Endothelial cell of umbilical vein (primary cell): Measurements from ENCODE around the gene BTG2. TPM values are rescaled to one million over a fixed set of nuclear protein-coding genes. Genes with fewer than 3 reads are reported as not detected.

ENCODE experiments used
- BruUV-seq: library from RNA; stranded (reverse); fragments of 400-500 nt; replicated peaks from 2 replicates; lab custom pipeline; 2021; lab: Mats Ljungman, UMichigan
- CTCF ChIA-PET: fragments of 300-600, 350-600 bp; sonication (Branson Sonifier 250); formaldehyde crosslinking; loops from one replicate; lab custom pipeline; 2021; ENCODE audit warnings: antibody characterized with exemption, inconsistent platforms; lab: Charles Lee
- POLR2A ChIA-PET: fragments of 300-600, 350-600 bp; sonication (Branson Sonifier 250); formaldehyde crosslinking; loops from one replicate; lab custom pipeline; 2021; ENCODE audit warnings: antibody characterized with exemption, inconsistent platforms; lab: Charles Lee
- DNase-seq: peaks from one replicate; pipeline ENCODE4 v3.0.0-alpha.2; 2011; ENCODE audit warnings: low read depth, low spot score
- FAIRE-seq: peaks from 2 replicates; lab custom pipeline; 2011; peaks lifted over from hg19 to GRCh38; lab: Jason Lieb, UNC
- H2AFZ ChIP-seq: 2 replicates; pipeline ENCODE4 v1.6.0; 2012; ENCODE audit warnings: low read depth, low read length, control low read depth, inconsistent platforms
- H3K27ac ChIP-seq: 2 replicates; pipeline ENCODE4 v1.5.1; 2011; ENCODE audit warnings: low read depth, mild to moderate bottlenecking, control low read depth, low read length, moderate library complexity; ENCODE audit not compliant: insufficient read depth
- H3K27me3 ChIP-seq, 2 experiments: 2 replicates each; pipeline versions ENCODE4 v1.6.0 to v1.6.1; 2011; ENCODE audit warnings: low read length in 2 of 2, mixed read lengths in 1 of 2; ENCODE audit not compliant: control insufficient read depth in 2 of 2, insufficient read depth in 2 of 2
- H3K36me3 ChIP-seq, 2 experiments: 2 replicates in 1 of 2; 3 replicates in 1 of 2; pipeline ENCODE4 v1.5.1; 2011; ENCODE audit warnings: low read length in 2 of 2, mild to moderate bottlenecking in 1 of 2, moderate library complexity in 1 of 2; ENCODE audit not compliant: control insufficient read depth in 2 of 2, insufficient read depth in 2 of 2; ENCODE audit errors: extremely low read depth in 1 of 2
- H3K4me1 ChIP-seq: 3 replicates; pipeline ENCODE4 v1.5.1; 2011; ENCODE audit warnings: mild to moderate bottlenecking, low read length; ENCODE audit not compliant: control insufficient read depth, insufficient read depth; ENCODE audit errors: extremely low read depth
- H3K4me2 ChIP-seq: 2 replicates; pipeline ENCODE4 v1.6.1; 2011; ENCODE audit warnings: low read length, control low read depth, mixed read lengths; ENCODE audit not compliant: insufficient read depth
- H3K4me3 ChIP-seq, 3 experiments: fragments of 200-600 bp in 1 of 3; sonication (generic), shearing (Covaris generic) in 1 of 3; replicated peaks in 1 of 3; 2 replicates each; pipeline ENCODE4 v1.5.1; 2011 to 2016; ENCODE audit warnings: control low read depth in 3 of 3, low read length in 3 of 3, mild to moderate bottlenecking in 2 of 3, inconsistent platforms in 1 of 3, low read depth in 1 of 3, moderate library complexity in 1 of 3; ENCODE audit not compliant: insufficient read depth in 1 of 3
- H3K79me2 ChIP-seq: 2 replicates; pipeline ENCODE4 v1.6.0; 2012; ENCODE audit warnings: low read length, inconsistent platforms; ENCODE audit not compliant: control insufficient read depth, insufficient read depth
- H3K9ac ChIP-seq: replicated peaks from 2 replicates; pipeline ENCODE3; 2011; ENCODE audit warnings: low read length, control low read depth; ENCODE audit not compliant: insufficient read depth; ENCODE audit errors: extremely low read depth
- H3K9me1 ChIP-seq: replicated peaks from 3 replicates; pipeline ENCODE4 v1.6.0; 2011; ENCODE audit warnings: mild to moderate bottlenecking, low read length; ENCODE audit not compliant: control insufficient read depth, insufficient read depth; ENCODE audit errors: extremely low read depth
- H3K9me3 ChIP-seq: replicated peaks from 2 replicates; pipeline ENCODE4 v1.5.1; 2012; ENCODE audit warnings: low read length, inconsistent platforms; ENCODE audit not compliant: control insufficient read depth, insufficient read depth
- H4K20me1 ChIP-seq: replicated peaks from 2 replicates; pipeline ENCODE3; 2011; ENCODE audit warnings: mild to moderate bottlenecking, low read length; ENCODE audit not compliant: control insufficient read depth, insufficient read depth; ENCODE audit errors: extremely low read depth
- CTCF ChIP-seq, 2 donors: IDR thresholded peaks; 1 replicate in 1 of 2; 2 replicates in 1 of 2; pipeline ENCODE4 v1.5.1; 2011; ENCODE audit warnings: low read length in 2 of 2, mild to moderate bottlenecking in 2 of 2, moderate library complexity in 2 of 2, control low read depth in 1 of 2, inconsistent platforms in 1 of 2, low read depth in 1 of 2; ENCODE audit not compliant: insufficient read depth in 1 of 2; ENCODE audit errors: extremely low read depth in 1 of 2
- FOS ChIP-seq: IDR thresholded peaks from 2 replicates; pipeline ENCODE4 v1.6.1; 2011; ENCODE audit warnings: mild to moderate bottlenecking, low read length, moderate library complexity, borderline replicate concordance; ENCODE audit not compliant: insufficient read depth
- JUN ChIP-seq: IDR thresholded peaks from 2 replicates; pipeline ENCODE4 v1.6.1; 2011; ENCODE audit warnings: borderline replicate concordance, low read depth; ENCODE audit not compliant: insufficient read length, insufficient read depth
- MAX ChIP-seq: IDR thresholded peaks from 2 replicates; pipeline ENCODE4 v1.6.1; 2011; ENCODE audit not compliant: insufficient read depth, insufficient read length
- dilution Hi-C: fragments of 300-500 bp; cut with MboI; formaldehyde crosslinking; loops from one replicate; pipeline ENCODE4 v1.15.0; 2019; ENCODE audit warnings: low sequenced_read_pairs; ENCODE audit not compliant: extremely low pct_ligation_motif_present
- intact Hi-C: fragments of 100-400 bp; cut with micrococcal nuclease; formaldehyde crosslinking; loops from one replicate; pipeline ENCODE4 v1.10.0; 2022
- polyA plus RNA-seq, 4 experiments: library from polyadenylated mRNA; depleted of rRNA in 3 of 4; stranded (reverse) in 3 of 4; unstranded in 1 of 4; fragments of >200 nt; gene quantifications; 2 replicates each; pipeline versions ENCODE4 v1.2.1 to v1.2.3, GENCODE V29; 2011 to 2012; ENCODE audit warnings: missing spikeins in 1 of 4
- total RNA-seq: library from RNA; stranded (reverse); gene quantifications from 2 replicates; pipeline ENCODE4 v1.2.3, GENCODE V29; 2021

BTG2 gene
- total and polyA plus RNA-seq, 2 donors (not counting 3 experiments of a cell fraction or from before 2014, with no cell fraction given), result 35.6 to 50.1 TPM

DNA sequence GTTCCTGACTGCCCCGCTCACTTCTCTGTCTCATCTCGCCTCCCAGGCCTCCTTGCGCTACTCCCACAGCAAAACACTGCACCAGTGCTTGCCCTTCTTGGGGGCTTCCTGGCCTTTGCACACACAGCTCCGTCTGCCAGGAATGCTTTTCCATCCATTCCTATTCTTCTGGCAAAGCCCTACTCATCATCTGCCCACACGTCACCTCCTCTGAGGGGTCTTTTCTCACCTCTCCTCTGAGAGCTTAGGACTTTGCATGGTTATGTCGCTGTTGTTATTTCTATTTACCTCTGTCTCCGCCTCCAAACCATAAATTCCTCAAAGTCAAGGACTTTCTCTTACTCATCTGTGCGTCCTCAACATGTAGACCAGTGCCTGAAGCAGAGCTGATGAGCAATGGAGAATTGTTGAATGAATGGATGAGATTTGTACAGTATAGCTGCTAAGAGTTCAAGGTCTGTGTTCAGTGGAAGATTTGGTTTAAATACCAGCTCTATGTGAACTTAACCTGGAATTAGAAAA lies 26.4 kb upstream of the BTG2 start:
- Histone ChIP-seq H3K4me1 (no peaks in the 10 kb centered on the region), H3K79me2 (no peaks in the 10 kb centered on the region), H3K27me3 (peaks cover 9 to 11% of the 10 kb centered on the region in 2 experiments), H3K36me3 (no peaks in the 10 kb centered on the region), H3K9me1 (no peaks in the 10 kb centered on the region), H3K9me3 (no peaks in the 10 kb centered on the region), H3K9ac (no peak overlapping the region), H3K4me3 (no peak overlapping the region), H3K4me2 (no peak overlapping the region), H3K27ac (no peak overlapping the region), H4K20me1 (no peaks in the 10 kb centered on the region), H2AFZ (no peak overlapping the region)
- POLR2A ChIA-PET, result interaction anchor here (0.8 kb wide), 1 partner anchor 26 kb away, joined by 5 read pairs; no protein-coding TSS in a partner anchor
- intact Hi-C loops (no loop called here), dilution Hi-C loops (no loop called here)
- DNase-seq, result no peak
- CTCF ChIA-PET, result interaction anchor here (0.9 to 19.8 kb wide), 7 partner anchors 10 to 802 kb away, joined by 3 to 1014 read pairs (median 4); no protein-coding TSS in a partner anchor
- no TSS peak for BruUV-seq
- FAIRE-seq, result no peak
- TF ChIP-seq MAX (no peak), FOS (no peak), CTCF (IDR thresholded peaks at IDR 0.05; ENCODE audit: extremely low read depth in 1 of 2, insufficient read depth in 1 of 2, low read depth in 1 of 2, low read length in 2 of 2) (no peak), JUN (no peak)
